ENCODE measurements around the gene TTC33.
"Not testable (repeated sequence)": the region's sequence is repeated elsewhere in the genome, so short reads cannot be mapped to it uniquely, and the experiment has no call there.

TTC33 gene

DNA sequence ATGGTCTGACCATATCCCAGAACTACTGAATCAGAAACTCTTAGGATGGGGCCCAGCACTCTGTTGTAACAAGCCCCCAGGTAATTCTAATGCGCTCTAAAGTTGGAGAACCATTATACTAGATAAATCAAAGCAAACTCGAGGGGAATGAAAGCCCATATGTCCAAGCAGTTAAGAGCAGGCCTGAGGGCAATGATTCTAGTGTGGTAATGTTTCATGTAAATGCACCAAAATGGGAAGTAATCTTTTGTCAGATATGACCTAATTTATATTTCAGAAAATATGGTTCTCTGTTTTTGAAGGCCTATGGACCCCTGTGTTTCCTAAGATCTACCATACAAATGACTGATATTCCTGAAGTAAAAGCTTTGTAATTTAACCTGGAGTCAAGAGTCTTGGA lies 184.0 kb downstream of the TTC33 start:
- DNase-seq (ENCODE audit: low spot score) = no peak

DNA sequence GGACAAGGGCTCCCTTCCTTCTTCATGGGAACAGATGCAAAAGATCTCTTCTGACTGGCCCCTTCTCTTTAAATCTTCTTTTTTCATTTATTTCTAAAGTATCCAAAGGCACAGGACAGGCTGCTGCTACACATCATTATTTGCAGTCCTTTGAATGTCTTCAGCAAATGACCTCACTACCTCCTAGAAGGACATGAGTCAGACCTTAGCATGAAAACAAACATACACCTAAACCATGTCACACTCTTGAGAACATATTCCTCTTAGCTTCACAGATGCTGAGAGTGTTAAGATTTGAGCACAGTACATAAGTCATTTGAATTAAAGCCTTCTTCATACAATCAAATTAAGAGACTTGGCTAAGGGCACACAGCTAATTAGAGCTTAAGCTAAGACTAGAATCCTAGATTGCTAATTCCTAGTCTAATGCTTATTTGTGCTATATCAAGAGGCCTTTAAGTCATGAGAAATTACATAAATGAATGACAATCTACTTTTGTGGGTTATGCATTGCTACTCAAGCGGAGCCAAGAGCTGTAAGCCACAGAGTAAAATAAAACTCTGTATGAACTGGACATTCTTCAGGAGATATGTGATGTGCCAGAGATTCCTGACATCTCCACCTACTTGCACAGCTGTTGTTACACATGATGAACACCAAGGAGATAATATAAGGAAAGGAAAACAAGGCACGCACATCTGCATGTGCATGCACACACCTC lies 185.2 kb downstream of the TTC33 start:
- peak; percentile 27 for DNase-seq (ENCODE audit: low spot score)

DNA sequence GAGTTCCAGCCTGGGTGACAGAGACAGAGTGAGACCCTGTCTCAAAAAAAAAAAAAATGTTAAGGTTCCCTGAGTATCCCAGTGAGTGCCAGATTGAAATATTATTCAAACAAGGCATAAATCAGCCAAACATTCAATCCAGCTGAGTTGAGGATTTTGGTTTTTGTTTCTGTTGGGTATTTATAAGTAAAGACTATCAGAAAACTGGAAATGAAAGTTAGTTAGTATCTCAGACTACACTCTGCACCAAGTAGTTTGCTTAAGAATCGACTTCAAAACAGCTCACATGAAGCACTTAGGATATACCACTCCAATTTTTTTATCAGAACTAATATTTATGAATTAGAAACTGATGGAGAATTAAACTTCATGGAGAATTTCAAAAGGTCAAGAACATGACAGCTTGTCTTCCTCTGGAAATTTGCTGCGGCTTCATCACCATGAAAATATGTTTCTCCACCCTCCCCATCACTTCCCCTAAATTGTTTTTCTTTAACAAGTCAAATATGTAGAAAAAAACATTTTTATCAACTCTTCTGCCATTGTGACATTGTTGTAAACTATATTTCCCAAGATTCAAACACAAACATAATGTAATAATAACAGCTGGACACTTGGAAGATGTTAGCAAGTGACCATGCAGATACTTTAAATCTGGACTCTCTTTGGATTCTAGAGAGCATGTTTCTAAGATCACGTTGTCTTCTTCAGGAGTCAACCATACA lies 186.1 kb downstream of the TTC33 start:
- no peak for DNase-seq (ENCODE audit: low spot score)

DNA sequence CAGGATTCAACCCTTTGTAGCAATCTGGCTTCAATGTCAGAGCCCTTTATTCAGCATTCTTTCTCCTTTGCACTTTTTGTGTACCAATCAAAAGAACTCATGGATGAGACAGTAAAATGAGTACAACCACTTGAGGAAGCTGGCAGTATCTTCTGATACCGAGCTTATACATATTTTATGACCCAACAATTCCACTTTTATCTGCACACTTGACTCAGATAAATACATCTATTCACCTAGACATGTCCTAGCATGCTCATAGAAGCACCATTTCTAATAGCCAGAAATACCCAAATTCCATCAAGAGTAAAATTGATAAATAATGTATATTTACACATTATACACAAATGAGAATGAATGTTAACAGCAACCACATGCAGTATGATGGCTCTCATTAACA lies 187.2 kb downstream of the TTC33 start:
- no peak for DNase-seq (ENCODE audit: low spot score)

DNA sequence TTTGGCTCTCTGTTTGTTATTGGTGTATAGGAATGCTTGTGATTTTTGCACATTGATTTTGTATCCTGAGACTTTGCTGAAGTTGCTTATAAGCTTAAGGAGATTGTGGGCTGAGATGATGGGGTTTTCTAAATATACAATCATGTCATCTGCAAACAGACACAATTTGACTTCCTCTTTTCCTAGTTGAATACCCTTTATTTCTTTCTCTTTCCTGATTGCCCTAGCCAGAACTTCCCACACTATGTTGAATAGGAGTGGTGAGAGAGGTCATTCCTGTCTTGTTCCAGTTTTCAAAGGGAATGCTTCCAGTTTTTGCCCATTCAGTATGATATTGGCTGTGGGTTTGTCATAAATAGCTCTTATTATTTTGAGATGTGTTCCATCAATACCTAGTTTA lies 192.6 kb downstream of the TTC33 start:
- not testable (repeated sequence) for DNase-seq (ENCODE audit: low spot score)

DNA sequence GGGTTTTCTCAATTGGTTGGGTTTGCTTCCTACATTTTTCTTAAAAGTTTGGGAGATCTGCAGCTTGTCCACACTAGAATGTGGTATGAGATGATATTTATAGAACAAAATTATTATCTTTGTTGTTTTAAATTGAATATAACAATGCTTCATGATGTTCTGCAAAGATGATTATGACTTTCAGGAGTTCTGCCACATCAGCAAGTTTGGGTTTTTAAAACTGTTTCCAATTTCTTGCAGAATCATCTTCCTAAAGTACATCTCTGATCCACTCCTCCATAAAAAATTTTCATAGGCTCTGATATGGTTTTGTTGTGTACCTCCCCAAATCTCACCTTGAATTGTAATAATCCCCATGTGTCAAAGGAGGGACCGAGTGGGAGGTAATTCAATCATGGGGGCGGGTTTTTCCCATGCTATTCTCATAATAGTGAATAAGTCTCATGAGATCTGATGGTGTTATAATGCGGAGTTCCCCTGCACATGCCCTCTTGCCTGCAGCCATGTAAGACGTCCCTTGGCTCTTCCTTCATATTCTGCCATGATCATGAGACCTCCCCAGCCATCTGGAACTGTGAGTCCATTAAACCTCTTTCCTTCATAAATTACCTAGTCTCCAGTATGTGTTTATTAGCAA lies 195.2 kb downstream of the TTC33 start:
- no peak for DNase-seq (ENCODE audit: low spot score)

DNA sequence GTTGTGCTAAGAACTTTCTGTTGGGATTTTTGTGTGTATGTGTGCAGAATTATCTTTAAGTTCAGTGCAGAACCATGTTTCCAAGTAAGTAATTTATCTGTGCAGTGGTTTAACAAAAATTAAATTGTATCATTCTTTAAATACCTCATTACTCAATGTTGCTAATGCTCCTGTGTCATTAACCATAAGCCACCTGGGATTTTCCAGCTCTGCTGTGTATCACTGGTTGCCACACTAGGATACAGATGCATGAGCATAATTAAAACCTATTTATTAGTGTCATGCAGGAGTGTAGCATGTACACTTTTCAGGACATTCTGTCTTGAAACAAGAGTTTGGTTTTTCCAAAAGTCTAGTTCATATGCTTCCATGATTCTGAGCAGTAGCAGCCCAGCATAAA lies 196.5 kb downstream of the TTC33 start:
- DNase-seq (ENCODE audit: low spot score) = no peak

DNA sequence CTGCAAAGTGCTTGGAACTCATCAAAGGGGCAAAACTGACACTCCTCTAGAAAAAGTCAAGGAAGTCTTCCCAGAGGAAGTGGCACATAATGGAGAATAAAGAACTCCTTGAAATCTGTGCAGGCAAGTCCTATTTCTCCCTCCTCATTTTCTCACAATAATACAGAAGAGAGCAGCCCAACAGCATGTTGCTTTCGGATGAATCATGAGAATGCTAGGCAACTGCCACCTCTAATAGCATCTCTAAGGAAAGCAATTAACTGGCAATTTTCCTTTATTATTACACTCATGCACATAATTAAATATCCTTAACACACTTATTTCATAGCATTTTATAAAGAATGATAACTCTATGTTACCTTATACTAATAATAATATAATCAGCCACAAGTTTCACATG lies 198.3 kb downstream of the TTC33 start:
- no peak for DNase-seq (ENCODE audit: low spot score)

DNA sequence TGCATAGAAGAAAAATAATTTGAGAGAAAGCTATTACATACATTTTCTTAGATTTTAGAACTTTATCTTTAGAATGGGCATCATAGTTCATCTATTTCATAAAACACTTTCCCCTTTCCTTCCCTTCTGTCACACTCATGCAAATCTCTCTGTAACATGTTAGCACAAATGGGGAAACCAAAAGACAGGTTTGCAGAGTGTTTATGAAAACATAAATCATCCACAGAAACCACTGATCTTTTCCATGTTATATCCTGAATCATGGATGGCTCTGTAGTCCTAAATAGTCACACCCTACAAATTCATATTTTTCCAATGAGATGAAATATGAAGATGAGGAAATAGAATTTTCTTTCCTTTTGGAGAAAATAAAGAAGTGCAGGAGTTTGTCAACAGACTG lies 198.9 kb downstream of the TTC33 start:
- DNase-seq (ENCODE audit: low spot score) = no peak

DNA sequence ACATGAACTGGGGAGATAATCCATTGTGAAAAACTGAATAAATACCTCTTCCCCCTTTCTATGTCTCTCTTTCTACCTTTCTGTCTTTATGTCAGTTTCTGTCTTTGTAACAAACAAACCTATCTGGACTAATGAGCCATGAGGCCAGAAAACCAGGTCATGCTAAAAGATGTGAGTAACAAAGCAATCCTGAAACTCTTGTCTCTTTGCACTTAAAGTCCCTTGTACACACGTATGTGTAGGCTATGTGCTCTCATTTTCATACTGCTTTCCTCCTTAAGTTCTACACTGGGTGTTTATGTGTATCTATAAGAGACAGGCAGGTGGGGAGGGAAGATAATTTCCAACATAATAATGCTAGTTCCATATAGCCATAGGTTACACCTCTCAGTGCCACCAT lies 199.9 kb downstream of the TTC33 start:
- DNase-seq (ENCODE audit: low spot score) = no peak

DNA sequence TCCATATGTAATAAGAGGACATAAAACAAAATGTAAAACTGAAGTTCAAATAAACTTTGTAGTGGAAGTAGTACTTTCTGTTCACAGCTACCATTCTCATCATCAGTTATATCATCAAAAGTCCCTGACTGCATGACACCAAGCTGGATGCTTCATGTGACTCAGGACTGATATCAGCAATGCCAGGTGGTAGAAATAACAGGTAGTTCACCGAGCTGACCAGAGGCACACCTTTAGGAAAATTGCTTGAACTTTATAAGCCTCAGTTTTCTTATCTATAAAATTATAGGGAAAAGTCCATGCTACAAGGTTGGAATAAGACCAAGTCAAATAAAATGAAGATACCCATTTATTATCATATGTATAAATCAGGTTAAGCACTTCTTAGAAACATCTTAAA lies 200.9 kb downstream of the TTC33 start:
- DNase-seq (ENCODE audit: low spot score) = no peak

DNA sequence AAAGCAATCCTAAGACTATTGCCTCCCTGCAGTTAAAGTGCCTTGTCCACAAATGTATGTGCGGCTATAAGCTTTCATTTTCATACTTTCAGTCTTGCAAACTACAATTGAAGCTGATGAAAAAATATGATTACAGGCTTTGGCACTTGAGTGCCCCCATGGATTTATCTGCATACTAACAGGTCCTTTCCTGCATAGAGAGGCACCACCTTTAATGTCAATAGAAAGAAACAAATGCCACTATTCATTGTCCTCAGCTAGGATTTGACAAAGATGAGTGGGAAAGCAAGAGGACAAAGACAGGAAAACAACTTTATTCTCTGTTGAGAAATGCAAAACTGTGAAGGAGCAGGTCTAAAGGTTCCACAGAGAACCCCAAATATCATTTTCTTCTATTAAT lies 201.7 kb downstream of the TTC33 start:
- DNase-seq (ENCODE audit: low spot score) = no peak

DNA sequence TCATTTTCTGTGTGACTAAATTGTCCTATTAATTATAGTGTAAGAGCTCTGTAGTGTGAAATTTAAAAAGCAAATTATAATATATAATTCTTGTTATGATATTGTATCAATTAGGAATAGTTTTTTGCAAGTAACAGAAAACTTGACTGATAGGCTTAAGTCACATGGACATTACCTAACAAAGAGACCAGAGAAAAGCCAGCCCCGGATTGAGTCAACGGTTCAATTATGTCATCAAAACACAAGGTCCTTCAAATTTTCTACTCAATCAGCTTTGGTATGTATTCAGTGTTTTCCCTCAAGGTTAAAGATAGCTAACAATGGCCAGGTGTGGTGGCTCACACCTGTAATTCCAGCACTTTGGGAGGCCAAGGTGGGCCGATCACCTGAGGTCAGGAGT lies 202.8 kb downstream of the TTC33 start:
- no peak for DNase-seq (ENCODE audit: low spot score)

DNA sequence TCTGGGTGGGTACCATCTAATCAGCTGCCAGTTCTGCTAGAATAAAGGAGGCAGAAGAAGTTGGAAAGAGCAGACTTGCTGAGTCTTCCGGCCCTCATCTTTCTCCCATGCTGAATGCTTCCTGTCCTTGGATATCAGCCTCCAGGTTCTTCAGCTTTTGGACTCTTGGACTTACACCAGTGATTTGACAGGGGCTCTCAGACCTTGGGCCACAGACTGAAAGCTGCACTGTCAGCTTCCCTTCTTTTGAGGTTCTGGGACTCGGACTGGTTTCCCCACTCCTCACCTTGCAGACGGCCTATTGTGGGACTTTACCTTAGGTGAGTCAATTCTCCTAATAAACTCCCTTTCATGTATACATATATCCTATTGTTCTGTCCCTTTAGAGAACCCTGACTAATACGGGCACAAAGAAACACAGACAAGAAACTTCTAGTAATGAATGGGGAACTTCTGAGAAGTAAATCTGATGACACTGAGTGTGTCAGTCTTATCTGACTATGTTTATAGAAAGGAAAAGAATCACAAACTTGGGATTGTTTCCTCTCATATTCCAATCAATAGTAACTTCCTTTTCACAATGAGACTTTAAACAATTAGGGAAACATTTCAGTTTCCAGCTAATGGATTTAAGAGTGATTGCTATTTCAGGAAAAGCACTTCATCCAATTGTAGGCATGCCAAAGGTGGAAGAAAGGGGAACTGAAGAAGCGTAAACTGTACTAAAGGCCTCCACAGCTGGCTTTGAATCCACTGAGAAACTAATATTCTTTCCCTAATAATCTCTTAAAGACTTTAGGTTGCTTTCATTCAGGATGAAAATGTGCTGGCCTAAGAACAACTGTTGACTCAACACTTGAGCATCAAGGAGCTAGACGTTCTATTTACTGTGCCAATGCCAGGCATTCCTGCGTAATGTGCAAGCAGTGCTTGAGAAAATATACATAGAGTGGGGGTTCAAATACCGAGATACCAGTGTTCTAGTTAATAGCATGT lies 204.0 kb downstream of the TTC33 start:
- no peak for DNase-seq (ENCODE audit: low spot score)

DNA sequence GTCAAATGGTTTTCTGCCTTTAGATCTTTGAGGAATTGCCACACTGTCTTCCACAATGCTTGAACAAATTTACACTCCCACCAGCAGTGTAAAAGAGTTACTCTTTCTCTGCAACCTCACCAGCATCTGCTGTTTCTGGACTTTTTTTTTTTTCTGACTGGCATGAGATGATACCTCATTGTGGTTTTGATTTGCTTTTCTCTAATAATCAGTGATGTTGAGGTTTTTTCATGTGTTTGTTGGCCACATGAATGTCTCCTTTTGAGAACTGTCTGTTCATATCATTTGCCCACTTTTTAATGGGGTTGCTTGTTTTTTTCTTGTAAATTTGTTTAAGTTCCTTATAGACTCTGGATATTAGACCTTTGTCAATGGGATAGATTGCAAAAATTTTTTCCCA lies 205.3 kb downstream of the TTC33 start:
- no peak for DNase-seq (ENCODE audit: low spot score)

DNA sequence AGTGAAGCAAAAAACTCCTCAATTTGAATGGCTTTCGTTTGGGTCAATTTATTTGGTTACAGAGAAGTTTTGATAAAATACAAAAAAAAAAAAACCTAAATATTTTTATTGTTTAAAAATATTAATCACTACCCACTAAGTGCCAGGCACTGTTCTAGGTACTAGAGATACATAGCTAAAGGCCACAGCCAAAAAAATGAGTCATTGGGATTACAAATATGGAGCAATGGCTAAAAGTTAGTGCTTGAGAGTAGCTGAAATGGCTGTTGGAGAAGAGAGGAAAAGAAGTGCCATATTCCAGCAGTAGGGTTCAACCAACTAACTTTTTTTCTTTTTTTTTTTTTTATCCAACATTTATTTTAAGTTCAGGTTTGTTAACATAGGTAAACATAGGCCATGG lies 206.1 kb downstream of the TTC33 start:
- no peak for DNase-seq (ENCODE audit: low spot score)

DNA sequence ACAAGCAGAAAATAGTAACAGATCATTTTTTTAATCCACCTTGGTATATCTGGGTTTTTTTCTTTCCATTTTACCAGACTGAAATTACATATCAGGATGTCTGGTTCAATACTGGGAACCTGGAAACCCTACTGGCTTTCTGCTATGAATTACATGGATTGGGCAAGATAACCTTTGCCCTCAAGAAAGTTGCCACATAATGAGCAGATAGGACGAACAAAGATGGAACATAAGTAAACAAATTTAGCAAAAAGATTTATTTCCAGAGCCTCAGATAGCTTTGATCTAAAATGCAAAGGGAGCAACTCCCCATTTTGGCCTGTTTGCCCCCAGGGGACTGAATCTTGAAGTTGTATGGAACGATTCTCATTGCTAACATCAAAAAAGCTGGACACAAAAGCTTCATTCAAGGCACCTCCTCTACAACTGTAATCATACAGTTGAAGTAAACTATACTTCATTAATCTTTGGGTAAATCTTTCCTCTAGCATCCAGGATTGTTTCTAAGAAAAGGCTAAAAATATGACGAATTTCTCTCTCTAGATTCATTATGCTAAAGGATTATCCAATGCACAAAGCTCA lies 207.7 kb downstream of the TTC33 start:
- DNase-seq (ENCODE audit: low spot score) = no peak

DNA sequence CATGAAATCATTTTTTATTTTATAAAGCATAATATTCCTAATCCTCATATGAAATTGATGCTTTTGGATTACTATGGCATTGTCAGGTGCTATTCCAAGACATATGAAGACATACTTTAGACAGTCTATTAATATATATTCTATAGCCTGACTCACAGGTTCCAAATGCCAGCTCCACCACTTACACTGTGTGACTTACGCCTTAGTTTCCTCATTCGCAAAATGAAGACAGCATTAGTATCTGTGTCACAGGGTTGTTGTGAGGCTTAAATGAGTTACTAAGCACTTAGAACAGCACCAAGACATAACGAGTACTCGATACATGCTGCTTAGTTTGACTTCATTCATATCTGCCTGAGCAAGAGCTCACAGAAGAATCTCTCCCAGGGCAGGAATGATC lies 208.2 kb downstream of the TTC33 start:
- no peak for DNase-seq (ENCODE audit: low spot score)

DNA sequence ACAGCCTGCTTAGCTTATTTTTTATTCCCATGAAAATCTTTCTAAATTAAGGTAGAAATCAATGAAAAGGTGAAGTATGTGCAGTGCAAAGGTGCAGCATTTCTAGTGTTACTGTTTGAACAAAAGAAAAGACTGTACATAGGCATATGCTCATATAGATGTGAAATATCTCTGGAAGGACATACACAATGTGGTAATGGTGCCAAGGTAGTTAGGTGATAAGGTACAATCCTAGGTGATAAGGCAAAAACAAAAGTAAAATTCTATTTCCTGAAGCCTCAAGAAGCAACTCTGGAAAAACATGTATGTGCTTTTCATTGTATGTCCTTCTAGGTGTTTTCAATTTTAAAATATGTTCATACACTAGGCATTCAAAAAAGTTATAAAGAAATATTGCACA lies 215.5 kb downstream of the TTC33 start:
- no peak for DNase-seq (ENCODE audit: low spot score)

DNA sequence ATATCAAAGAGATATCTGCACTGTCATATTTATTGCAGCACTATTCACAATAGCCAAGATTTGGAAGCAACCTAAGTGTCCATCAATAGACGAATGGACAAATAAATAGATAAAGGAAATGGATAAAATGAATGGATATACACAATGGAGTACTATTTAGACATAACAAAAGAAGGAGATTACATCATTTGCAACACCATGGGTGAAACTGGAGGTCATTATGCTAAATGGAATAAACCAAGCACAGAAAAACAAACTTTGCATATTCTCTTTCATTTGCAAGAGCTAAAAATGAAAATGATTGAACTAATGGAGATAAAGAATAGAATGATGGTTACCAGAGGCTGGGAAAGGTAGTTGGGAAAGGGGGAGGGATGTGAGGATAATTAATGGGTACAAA lies 231.1 kb downstream of the TTC33 start:
- no peak for DNase-seq (ENCODE audit: low spot score)

DNA sequence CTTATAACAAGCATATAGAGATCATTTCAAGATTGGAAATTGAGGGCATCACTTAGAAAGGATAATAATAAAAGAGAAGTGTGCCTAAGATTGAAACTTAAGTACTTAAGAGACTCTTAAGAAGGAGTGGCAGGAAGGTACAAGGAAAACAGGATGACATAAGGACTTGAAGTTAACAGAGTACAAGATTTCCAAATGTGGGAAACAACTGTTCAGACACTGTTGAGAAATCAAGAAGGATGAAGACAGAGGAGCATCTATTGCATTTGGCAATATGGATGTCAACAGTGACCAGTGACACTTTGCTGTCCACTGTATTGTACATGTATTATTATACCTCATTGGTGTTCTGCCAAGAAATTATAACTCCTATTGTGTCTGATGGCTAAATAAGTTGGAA lies 233.8 kb downstream of the TTC33 start:
- no peak for DNase-seq (ENCODE audit: low spot score)
